ENCODE results near the gene C12orf54.

- TF ChIP-seq EP300 (IDR thresholded peaks at IDR 0.05) (no peak), POLR2AphosphoS5 (IDR thresholded peaks at IDR 0.05) (no peak)
Measured at GRCh38 chr12:48459259-48459658, 23.0 kb upstream of the C12orf54 start.
